ENCODE data around the gene SCAPER.

Gene SCAPER

GRCh38 chr15:76377751-76378150, 527.4 kb downstream of the SCAPER start:
- TF ChIP-seq, protein P1, sequence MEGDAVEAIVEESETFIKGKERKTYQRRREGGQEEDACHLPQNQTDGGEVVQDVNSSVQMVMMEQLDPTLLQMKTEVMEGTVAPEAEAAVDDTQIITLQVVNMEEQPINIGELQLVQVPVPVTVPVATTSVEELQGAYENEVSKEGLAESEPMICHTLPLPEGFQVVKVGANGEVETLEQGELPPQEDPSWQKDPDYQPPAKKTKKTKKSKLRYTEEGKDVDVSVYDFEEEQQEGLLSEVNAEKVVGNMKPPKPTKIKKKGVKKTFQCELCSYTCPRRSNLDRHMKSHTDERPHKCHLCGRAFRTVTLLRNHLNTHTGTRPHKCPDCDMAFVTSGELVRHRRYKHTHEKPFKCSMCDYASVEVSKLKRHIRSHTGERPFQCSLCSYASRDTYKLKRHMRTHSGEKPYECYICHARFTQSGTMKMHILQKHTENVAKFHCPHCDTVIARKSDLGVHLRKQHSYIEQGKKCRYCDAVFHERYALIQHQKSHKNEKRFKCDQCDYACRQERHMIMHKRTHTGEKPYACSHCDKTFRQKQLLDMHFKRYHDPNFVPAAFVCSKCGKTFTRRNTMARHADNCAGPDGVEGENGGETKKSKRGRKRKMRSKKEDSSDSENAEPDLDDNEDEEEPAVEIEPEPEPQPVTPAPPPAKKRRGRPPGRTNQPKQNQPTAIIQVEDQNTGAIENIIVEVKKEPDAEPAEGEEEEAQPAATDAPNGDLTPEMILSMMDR (IDR thresholded peaks at IDR 0.05) = no peak

DNA sequence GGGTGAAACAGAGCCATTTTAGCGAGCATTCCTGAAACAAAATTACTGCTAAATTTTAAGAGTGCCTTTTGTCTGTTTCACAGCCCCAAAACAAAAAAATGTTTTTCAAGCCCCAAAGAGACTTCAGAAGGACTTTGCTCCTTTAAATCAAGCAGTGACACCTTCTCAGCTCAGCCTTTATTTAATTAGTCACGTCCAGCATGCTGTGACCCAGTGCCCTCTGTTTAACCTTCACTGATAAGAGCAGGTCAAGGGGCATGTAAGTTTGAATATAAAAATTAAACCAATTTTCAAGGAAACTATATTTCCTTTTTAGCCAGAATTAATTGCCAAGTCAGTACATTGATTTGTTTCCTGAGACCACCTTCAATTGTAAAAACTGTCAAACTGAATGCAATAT, 527.9 kb downstream of the SCAPER start:
- TF ChIP-seq, protein P1 (IDR thresholded peaks at IDR 0.05) = no peak

GRCh38 chr15:76376816-76377215, 528.3 kb downstream of the SCAPER start:
- TF ChIP-seq, protein P1 (IDR thresholded peaks at IDR 0.05) = no peak

GRCh38 chr15:76376029-76376428, 529.1 kb downstream of the SCAPER start:
- TF ChIP-seq, protein P1 (IDR thresholded peaks at IDR 0.05) = no peak

DNA sequence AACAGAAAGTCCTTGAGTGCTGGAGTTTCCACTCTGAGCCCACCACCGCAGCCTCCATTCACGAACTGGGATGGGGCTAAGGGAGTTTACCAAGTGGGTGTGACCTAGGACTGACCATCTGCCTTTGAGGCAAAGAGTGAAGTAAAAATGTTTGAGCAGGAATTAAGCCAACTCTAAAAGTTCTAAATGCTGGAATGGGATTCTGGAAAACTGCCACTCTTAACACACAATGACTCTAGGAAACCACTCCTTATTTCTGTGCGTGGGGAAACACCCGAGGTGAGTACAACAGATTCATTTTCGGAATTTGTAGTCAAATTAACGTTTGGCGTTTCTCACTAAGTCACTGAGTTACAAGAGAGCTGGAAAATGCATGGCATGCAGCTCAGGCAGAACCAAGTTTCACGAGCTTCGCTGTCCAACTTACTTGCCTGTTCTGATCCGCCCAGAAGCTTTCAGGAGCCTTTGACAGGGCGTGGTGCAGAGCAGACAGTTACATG, 537.0 kb downstream of the SCAPER start:
- TF ChIP-seq, protein P1 (IDR thresholded peaks at IDR 0.05) = no peak

DNA sequence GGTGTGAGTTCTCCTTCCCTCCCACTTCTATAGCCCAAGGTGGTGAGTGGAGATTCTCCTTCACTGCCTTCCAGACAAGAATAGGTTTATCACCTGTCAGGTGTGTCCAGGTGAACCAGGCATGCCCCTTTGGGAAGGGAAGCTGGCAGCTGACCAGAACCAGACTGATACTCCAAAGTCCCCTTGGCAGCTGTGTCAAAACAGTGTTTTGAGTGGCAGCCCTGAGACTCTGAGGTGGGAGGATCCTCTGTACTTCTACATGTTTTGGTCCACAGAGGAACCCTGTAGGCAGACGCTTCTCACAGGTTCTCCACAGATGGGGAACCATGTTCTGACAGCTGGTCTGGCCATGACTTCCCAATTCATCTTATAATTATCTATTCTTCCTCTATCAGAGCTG, 538.4 kb downstream of the SCAPER start:
- TF ChIP-seq, protein P1 (IDR thresholded peaks at IDR 0.05) = no peak

GRCh38 chr15:76363251-76363650, 541.9 kb downstream of the SCAPER start:
- TF ChIP-seq, protein P1 (IDR thresholded peaks at IDR 0.05) = no peak

DNA sequence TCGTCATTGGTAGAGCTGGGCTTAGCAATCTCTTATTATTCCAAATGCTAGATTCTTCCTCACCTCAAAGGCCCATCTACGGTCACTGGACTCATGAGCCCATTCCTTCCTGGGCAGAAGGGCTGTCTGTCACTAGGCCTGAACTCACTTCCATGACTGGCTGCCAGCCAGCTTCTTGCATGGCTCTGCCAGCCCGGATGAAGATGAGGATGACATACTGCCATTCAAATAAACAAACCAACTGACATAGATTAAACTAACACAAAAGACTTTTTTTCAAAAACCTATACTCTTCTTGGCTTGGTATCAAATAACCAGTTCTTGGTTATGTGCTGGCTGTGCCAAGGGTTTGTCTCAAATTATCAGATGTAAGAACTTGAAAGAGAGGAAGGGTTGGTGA, 544.7 kb downstream of the SCAPER start:
- TF ChIP-seq, protein P1 (IDR thresholded peaks at IDR 0.05) = no peak

Data from LNCAP (cell line).